ENCODE data around the gene DCC.

Gene DCC

GRCh38 chr18:52746986-52747385 lies 407.0 kb downstream of the DCC start:
- no peak for ATAC-seq (ENCODE audit: low read depth)
- no peaks in the 10 kb centered on the region for H3K4me1 ChIP-seq (ENCODE audit: insufficient read depth, poor library complexity, severe bottlenecking)

GRCh38 chr18:52747869-52748268 lies 407.9 kb downstream of the DCC start:
- no peaks in the 10 kb centered on the region for H3K36me3 ChIP-seq (ENCODE audit: low read depth)
- DNase-seq (ENCODE audit: low spot score) (no peak), ATAC-seq (ENCODE audit: low read depth) (no peak)
- no peaks in the 10 kb centered on the region for H3K9me3 ChIP-seq (ENCODE audit: severe bottlenecking)
- H3K27me3 ChIP-seq (ENCODE audit: insufficient read depth, poor library complexity, severe bottlenecking) = no peaks in the 10 kb centered on the region
- H3K4me1 ChIP-seq (ENCODE audit: insufficient read depth, poor library complexity, severe bottlenecking) = no peaks in the 10 kb centered on the region
- no peak for TF ChIP-seq CTCF (IDR thresholded peaks at IDR 0.05; ENCODE audit: poor library complexity, severe bottlenecking)
- no peak overlapping the region for H3K4me3 ChIP-seq (ENCODE audit: severe bottlenecking)
- no peak overlapping the region for H3K27ac ChIP-seq (ENCODE audit: poor library complexity, severe bottlenecking)

More at GRCh38 chr18:52746986-52747385, 407.0 kb downstream of the DCC start:
- Histone ChIP-seq H3K4me3 (ENCODE audit: severe bottlenecking) (no peak overlapping the region), H3K27me3 (ENCODE audit: insufficient read depth, poor library complexity, severe bottlenecking) (no peaks in the 10 kb centered on the region), H3K9me3 (ENCODE audit: severe bottlenecking) (no peaks in the 10 kb centered on the region), H3K36me3 (ENCODE audit: low read depth) (no peaks in the 10 kb centered on the region), H3K27ac (ENCODE audit: poor library complexity, severe bottlenecking) (no peak overlapping the region)
- TF ChIP-seq CTCF (IDR thresholded peaks at IDR 0.05; ENCODE audit: poor library complexity, severe bottlenecking) = no peak
- DNase-seq (ENCODE audit: low spot score) = no peak

GRCh38 chr18:52748343-52748742 lies 408.3 kb downstream of the DCC start:
- no peak for DNase-seq (ENCODE audit: low spot score)

DNA sequence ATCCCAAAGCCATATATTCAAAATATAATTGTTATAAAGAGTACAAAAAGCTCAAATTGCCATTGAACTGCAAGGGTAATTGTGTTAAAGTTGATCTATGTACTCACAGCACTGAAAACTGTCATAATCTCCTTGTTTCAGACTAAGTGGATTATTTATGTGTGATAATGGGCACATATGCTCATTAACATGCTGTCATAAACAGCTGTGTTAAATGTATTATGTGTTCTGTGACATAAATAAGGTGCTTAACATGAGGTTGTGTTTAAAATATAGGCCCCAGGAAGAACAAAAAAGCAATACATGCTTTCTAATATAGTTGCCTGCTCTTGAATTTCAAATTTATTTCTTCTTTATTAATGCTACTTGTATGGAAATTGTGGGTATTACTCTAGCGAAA lies 409.5 kb downstream of the DCC start:
- no peak for TF ChIP-seq CTCF (IDR thresholded peaks at IDR 0.05; ENCODE audit: poor library complexity, severe bottlenecking)
- no peak overlapping the region for H3K4me3 ChIP-seq (ENCODE audit: severe bottlenecking)
- no peaks in the 10 kb centered on the region for H3K36me3 ChIP-seq (ENCODE audit: low read depth)
- no peaks in the 10 kb centered on the region for H3K4me1 ChIP-seq (ENCODE audit: insufficient read depth, poor library complexity, severe bottlenecking)
- no peaks in the 10 kb centered on the region for H3K9me3 ChIP-seq (ENCODE audit: severe bottlenecking)
- H3K27ac ChIP-seq (ENCODE audit: poor library complexity, severe bottlenecking) = no peak overlapping the region
- ATAC-seq (ENCODE audit: low read depth) (no peak), DNase-seq (ENCODE audit: low spot score) (no peak)
- no peaks in the 10 kb centered on the region for H3K27me3 ChIP-seq (ENCODE audit: insufficient read depth, poor library complexity, severe bottlenecking)

More at GRCh38 chr18:52748343-52748742, 408.3 kb downstream of the DCC start:
- H3K36me3 ChIP-seq (ENCODE audit: low read depth) = no peaks in the 10 kb centered on the region
- no peak for ATAC-seq (ENCODE audit: low read depth)
- H3K27ac ChIP-seq (ENCODE audit: poor library complexity, severe bottlenecking) = no peak overlapping the region
- H3K4me3 ChIP-seq (ENCODE audit: severe bottlenecking) = no peak overlapping the region
- H3K9me3 ChIP-seq (ENCODE audit: severe bottlenecking) = no peaks in the 10 kb centered on the region
- H3K27me3 ChIP-seq (ENCODE audit: insufficient read depth, poor library complexity, severe bottlenecking) = no peaks in the 10 kb centered on the region
- TF ChIP-seq CTCF (IDR thresholded peaks at IDR 0.05; ENCODE audit: poor library complexity, severe bottlenecking) = no peak
- H3K4me1 ChIP-seq (ENCODE audit: insufficient read depth, poor library complexity, severe bottlenecking) = no peaks in the 10 kb centered on the region

- Histone ChIP-seq H3K36me3 (ENCODE audit: low read depth) (no peaks in the 10 kb centered on the region), H3K9me3 (ENCODE audit: severe bottlenecking) (no peaks in the 10 kb centered on the region), H3K27ac (ENCODE audit: poor library complexity, severe bottlenecking) (no peak overlapping the region), H3K4me3 (ENCODE audit: severe bottlenecking) (no peak overlapping the region), H3K27me3 (ENCODE audit: insufficient read depth, poor library complexity, severe bottlenecking) (no peaks in the 10 kb centered on the region), H3K4me1 (ENCODE audit: insufficient read depth, poor library complexity, severe bottlenecking) (no peaks in the 10 kb centered on the region)
- no peak for TF ChIP-seq CTCF (IDR thresholded peaks at IDR 0.05; ENCODE audit: poor library complexity, severe bottlenecking)
- DNase-seq (ENCODE audit: low spot score) (no peak), ATAC-seq (ENCODE audit: low read depth) (no peak)
Observed at GRCh38 chr18:52750995-52751394, 411.0 kb downstream of the DCC start.
